T-helper 17 cell (primary cell): ENCODE data around the gene OR6J1. TPM values are rescaled to one million over a fixed set of nuclear protein-coding genes. Genes with fewer than 3 reads are reported as not detected.

Source experiments
- ATAC-seq: fragments of 150-1000 bp; cut with Tn5 transposase; 2 replicates; pipeline ENCODE4 v1.10.0; 2021; ENCODE audit warnings: mild to moderate bottlenecking, moderate library complexity
- DNase-seq, 3 donors: peaks; one replicate each; pipeline versions ENCODE4 v3.0.0 to v3.0.0-alpha.2; 2020 to 2021
- H3K9me3 ChIP-seq: one replicate; pipeline ENCODE4 v1.7.0; 2013; ENCODE audit warnings: low read length, mild to moderate bottlenecking; ENCODE audit not compliant: control insufficient read depth, poor library complexity, severe bottlenecking
- H3K27ac Mint-ChIP-seq: one replicate; pipeline ENCODE4 v1.8.0; 2022; ENCODE audit warnings: mild to moderate bottlenecking, moderate library complexity, mixed read lengths
- H3K27me3 Mint-ChIP-seq: one replicate; pipeline ENCODE4 v1.8.0; 2022; ENCODE audit warnings: mixed read lengths
- H3K36me3 Mint-ChIP-seq: one replicate; pipeline ENCODE4 v1.8.0; 2022; ENCODE audit warnings: low read depth, mixed read lengths
- H3K4me1 Mint-ChIP-seq: one replicate; pipeline ENCODE4 v1.8.0; 2022; ENCODE audit warnings: mild to moderate bottlenecking, mixed read lengths
- H3K4me3 Mint-ChIP-seq: one replicate; pipeline ENCODE4 v1.8.0; 2022; ENCODE audit warnings: mild to moderate bottlenecking, moderate library complexity, mixed read lengths
- total RNA-seq, 4 donors: library from RNA in 2 of 4; stranded (reverse) in 2 of 4; gene quantifications; one replicate each; pipeline ENCODE4 v1.2.3 and lab custom pipeline; 2022 to 2026

Gene OR6J1
- total RNA-seq, 2 donors from 2014 or later = not detected

DNA sequence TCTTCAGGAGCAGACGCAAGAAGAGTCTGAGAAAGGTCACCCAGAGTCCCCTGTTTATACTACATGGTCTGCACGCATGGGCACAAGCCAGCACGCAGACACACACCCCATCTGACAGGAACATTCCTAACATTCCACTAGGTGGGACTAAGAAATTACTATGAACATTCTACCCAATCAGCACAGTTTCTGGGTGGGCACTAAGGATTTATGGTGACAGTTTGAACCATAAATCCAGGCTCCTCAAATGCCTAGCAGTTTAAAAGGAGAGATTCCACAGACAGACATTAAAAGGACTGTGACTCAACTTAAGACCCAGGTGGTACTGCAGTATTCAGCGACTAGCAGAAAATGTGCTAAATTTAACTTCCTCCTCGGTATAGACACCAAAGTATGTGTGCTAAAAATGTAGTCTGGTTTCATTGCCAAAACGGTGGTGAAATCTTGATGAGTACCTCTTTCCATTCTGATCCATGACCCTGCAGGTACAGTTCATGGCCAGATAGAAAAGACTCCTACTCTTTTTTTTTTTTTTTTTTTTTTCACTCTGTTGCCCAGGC lies 29.8 kb downstream of the OR6J1 start:
- Mint-ChIP-seq H3K27me3 (no peaks in the 10 kb centered on the region), H3K4me1 (peaks cover 8% of the 10 kb centered on the region), H3K27ac (no peak overlapping the region), H3K36me3 (peaks cover 15% of the 10 kb centered on the region), H3K4me3 (no peak overlapping the region)
- ATAC-seq = no peak
- no peak for DNase-seq
- H3K9me3 ChIP-seq = no peaks in the 10 kb centered on the region

DNA sequence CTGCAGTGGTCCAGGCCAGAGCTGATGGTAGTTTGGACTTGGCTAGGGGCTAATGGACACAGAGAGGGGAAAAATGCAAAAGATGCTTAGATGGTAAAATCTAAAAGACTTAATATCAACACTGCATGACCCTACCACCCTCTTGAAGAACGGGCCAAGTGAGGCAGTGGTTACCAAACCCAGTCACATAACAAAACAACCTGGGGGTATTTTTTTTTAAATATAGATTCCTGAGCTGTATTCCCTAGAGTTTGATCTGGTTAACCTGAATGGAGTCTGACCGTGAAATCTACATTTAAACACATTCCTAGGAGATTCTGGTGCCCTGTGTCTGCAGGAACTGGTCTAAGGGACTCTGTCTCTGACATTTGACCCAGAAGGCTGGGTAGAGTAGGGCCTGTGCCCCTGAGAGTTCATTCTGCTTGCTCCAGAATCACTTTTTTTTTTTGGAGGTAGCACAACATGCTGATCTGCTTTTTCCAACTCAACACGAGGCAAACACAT lies 30.4 kb downstream of the OR6J1 start:
- Mint-ChIP-seq H3K36me3 (peaks cover 15% of the 10 kb centered on the region), H3K27ac (peak overlapping the region; percentile 37), H3K27me3 (no peaks in the 10 kb centered on the region), H3K4me1 (peaks cover 8% of the 10 kb centered on the region), H3K4me3 (no peak overlapping the region)
- no peaks in the 10 kb centered on the region for H3K9me3 ChIP-seq
- DNase-seq (no peak), ATAC-seq (no peak)

DNA sequence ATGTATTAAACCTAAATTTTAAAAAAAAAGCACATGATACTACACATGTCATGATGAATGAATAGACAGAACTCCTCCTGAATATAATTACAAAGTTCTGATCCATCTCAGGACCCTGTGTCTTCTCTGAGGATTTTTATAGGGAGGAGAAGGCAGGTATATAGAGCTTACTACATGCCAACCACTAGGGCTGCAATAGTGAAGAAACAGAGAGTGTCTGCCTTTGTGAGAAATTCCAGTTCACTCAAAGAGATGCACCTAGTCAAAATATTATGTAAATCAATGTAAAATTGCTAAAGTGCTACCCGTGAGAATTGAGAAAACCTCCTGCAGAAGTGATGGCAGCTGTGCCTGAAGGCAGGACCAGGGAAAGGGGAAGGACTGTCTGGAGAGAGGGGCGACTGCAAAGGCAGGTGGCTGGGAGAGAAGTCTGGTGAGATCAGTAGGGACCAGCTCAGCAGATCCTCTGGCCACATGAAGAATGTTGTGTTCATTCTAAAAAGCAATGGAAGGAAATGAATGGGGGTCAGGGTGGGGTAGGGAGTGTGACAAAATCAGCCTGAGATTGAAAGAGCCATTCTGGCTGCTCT lies 31.0 kb downstream of the OR6J1 start:
- peaks cover 15% of the 10 kb centered on the region for H3K36me3 Mint-ChIP-seq
- peaks cover 8% of the 10 kb centered on the region for H3K4me1 Mint-ChIP-seq
- no peaks in the 10 kb centered on the region for H3K27me3 Mint-ChIP-seq
- DNase-seq (no peak), ATAC-seq (no peak)
- peak overlapping the region; percentile 37 for H3K27ac Mint-ChIP-seq
- H3K9me3 ChIP-seq = no peaks in the 10 kb centered on the region
- H3K4me3 Mint-ChIP-seq = no peak overlapping the region

DNA sequence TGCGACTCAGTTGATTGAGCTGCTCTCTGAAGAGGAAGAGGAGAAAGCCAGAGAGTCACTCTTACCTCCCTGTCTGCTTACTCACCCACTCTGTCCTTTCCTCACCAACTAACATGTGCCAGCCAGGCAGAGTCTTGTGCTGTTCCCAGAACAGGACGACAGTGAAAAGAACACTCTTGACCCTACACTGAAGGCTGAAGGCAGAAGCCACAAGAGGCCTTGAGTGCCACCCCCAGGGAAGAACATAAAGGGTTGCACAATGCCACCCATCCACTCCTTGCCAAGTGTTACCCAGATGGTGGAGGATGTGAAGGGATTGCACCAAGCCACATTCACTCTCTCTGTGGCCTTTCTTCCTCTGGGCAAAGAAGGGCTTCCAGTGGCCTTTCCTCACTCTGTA lies 33.2 kb downstream of the OR6J1 start:
- H3K36me3 Mint-ChIP-seq = peaks cover 19% of the 10 kb centered on the region

DNA sequence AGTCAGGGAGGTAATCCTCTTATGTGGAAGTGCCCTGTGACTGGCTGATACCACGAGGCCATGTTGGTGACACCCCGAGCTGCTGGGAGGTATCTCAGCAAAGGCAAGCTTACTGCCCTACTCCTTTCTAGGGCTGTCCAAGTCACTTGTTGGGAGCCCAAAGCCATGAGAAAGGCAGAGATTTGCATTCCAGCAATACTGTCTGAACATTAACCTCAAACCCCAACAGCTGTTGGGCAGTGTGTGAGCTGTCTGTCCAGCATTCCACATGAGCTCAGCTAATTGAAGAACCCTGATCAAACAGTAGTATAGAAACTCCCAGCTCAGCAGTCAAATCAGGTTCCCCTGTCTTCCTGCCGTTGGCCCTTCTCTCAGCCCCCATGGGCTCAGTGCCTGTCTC lies 36.9 kb downstream of the OR6J1 start:
- ATAC-seq = no peak
- Mint-ChIP-seq H3K27ac (peak overlapping the region; percentile 56), H3K4me3 (no peak overlapping the region), H3K27me3 (no peaks in the 10 kb centered on the region), H3K36me3 (peaks cover 26% of the 10 kb centered on the region), H3K4me1 (peaks cover 11% of the 10 kb centered on the region)
- H3K9me3 ChIP-seq = no peaks in the 10 kb centered on the region
- no peak for DNase-seq

More for the DNA sequence above, 33.2 kb downstream of the OR6J1 start:
- no peaks in the 10 kb centered on the region for H3K9me3 ChIP-seq
- H3K27me3 Mint-ChIP-seq = no peaks in the 10 kb centered on the region
- no peak for ATAC-seq
- no peak overlapping the region for H3K4me3 Mint-ChIP-seq
- DNase-seq = no peak
- peak overlapping the region; percentile 37 for H3K27ac Mint-ChIP-seq
- peaks cover 8% of the 10 kb centered on the region for H3K4me1 Mint-ChIP-seq

DNA sequence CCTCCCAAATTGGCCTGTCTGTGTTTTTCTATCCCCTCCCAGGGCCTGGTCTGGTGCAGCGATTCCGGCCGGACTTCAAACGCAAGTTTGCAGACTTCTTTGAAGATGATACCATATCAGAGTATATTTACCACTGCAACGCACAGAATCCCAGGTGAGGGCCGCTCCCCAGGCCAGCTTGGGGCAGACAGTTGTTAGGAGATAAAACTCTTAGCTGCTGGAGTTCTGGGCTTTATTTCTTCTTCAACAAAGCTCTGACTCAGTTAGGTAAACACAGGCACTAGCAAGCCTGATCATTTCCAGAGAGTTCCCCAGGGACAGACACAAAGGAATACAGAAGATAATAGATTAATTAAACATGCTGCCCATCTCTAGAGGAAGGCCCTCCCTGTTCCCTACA lies 37.8 kb downstream of the OR6J1 start:
- H3K27ac Mint-ChIP-seq = no peak overlapping the region
- H3K4me1 Mint-ChIP-seq = peaks cover 16% of the 10 kb centered on the region
- no peaks in the 10 kb centered on the region for H3K9me3 ChIP-seq
- H3K4me3 Mint-ChIP-seq = no peak overlapping the region
- H3K36me3 Mint-ChIP-seq = peaks cover 27% of the 10 kb centered on the region
- ATAC-seq = no peak
- H3K27me3 Mint-ChIP-seq = no peaks in the 10 kb centered on the region
- DNase-seq = no peak

DNA sequence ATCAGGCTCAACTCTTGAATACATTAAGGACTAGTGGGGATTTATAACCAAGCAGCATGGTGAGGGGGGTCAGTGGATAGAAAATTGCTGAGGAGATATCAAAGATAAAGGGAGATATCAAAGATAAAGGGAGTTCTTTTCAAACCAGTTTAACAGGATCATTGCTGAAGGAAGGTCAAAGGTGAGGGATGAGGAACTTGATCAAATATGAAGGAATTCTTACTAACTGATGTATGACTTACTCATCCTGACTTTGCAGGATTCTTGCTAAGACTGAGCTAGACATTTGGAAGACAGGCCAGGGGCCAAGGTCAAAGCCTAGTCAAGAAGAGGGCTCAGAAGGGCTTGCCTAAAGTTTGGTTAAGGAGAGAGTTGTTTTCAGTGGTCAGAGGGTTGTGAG lies 41.3 kb downstream of the OR6J1 start:
- Mint-ChIP-seq H3K4me3 (no peak overlapping the region), H3K27ac (no peak overlapping the region), H3K27me3 (no peaks in the 10 kb centered on the region), H3K36me3 (peaks cover 20% of the 10 kb centered on the region), H3K4me1 (peaks cover 31% of the 10 kb centered on the region)
- H3K9me3 ChIP-seq = no peaks in the 10 kb centered on the region
- no peak for ATAC-seq
- DNase-seq = no peak

DNA sequence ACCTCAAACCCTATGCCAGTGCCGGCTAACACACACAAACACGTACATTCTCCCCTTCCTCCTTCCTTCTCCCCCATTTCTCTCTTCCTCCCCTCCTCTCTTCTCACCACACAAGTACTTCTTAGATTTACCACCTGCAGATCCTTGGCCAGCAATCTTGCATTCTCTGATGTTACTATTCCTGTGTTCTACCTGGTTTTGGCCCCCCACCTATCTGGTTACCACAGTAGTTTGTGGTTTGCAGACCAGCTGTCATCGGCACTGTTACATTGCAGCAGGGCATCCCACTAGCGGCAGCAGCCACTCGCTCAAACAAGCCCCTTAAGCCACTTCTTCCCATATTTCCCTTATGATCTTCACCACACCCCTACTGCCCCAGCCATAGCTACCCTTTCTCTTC lies 42.2 kb downstream of the OR6J1 start:
- Mint-ChIP-seq H3K27ac (peak overlapping the region; percentile 59), H3K4me3 (peak overlapping the region; percentile 52), H3K4me1 (peaks cover 31% of the 10 kb centered on the region), H3K36me3 (peaks cover 16% of the 10 kb centered on the region), H3K27me3 (no peaks in the 10 kb centered on the region)
- ATAC-seq (no peak), DNase-seq (no peak)
- no peaks in the 10 kb centered on the region for H3K9me3 ChIP-seq

DNA sequence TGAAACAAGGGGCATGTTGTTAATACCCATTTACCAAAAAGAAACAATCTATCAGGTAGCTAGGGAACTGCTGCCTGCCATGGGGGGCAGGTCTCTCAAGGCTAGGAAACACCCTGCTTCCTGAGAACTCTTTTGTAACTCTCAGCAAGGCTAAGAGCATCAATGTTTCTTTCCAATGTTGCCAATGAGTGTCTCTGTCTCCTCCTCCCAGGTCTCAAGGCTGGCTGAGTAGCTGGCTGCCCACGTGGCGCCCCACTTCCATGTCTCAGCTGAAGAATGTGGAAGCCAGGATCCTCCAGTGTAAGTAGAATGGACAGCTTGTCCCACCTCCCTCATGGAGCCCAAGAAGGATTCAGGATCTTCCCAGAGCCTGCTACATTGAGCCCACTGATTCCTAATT lies 42.7 kb downstream of the OR6J1 start:
- no peak for DNase-seq
- Mint-ChIP-seq H3K4me1 (peaks cover 31% of the 10 kb centered on the region), H3K27ac (peak overlapping the region; percentile 59), H3K36me3 (peaks cover 16% of the 10 kb centered on the region), H3K27me3 (no peaks in the 10 kb centered on the region), H3K4me3 (no peak overlapping the region)
- H3K9me3 ChIP-seq = no peaks in the 10 kb centered on the region
- ATAC-seq = no peak

DNA sequence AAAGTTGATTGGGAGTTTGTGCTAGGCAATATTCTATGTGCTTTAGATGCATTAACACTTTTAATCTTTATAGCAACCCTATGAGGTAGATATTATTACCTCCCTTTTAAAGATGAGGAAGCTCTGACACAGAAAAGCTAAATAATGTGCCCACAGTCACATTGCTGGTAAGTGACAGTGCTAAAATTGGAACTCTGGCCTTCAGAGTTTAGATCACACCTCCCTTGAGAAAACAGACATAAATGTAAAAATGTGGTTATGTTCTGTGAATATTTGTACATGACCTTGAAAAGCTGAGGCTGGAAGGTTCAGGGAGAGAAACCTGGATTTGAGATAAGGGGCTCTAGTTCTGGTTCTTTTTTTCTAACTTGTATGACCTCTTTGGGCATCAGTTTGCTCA lies 44.1 kb downstream of the OR6J1 start:
- peak overlapping the region; percentile 96 for H3K4me3 Mint-ChIP-seq
- no peak for DNase-seq

DNA sequence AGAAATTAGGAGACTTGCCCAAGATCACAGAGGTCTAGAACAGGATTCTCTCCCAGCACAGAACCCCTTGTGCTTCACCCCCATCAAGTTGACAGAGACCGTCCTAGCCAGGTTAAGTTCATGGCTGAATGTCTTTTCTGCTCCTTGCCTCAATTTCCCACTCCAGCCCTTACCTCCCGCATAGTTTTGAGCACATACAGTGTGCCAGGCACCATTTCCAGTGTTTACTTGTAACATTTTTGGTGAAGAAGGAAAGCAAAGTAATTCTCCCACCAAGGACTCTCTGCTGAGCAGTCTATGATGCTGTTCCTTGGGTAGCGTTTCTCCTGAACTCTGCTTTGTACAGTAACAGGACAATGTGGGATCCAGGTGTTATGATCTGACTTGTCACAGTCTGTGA lies 44.8 kb downstream of the OR6J1 start:
- H3K4me3 Mint-ChIP-seq = peak overlapping the region; percentile 96
- H3K27ac Mint-ChIP-seq = peak overlapping the region; percentile 94
- ATAC-seq = no peak

More for the DNA sequence above, 44.1 kb downstream of the OR6J1 start:
- H3K36me3 Mint-ChIP-seq = peaks cover 14% of the 10 kb centered on the region
- ATAC-seq = no peak
- peaks cover 31% of the 10 kb centered on the region for H3K4me1 Mint-ChIP-seq
- H3K27me3 Mint-ChIP-seq = no peaks in the 10 kb centered on the region
- no peaks in the 10 kb centered on the region for H3K9me3 ChIP-seq
- H3K27ac Mint-ChIP-seq = no peak overlapping the region

DNA sequence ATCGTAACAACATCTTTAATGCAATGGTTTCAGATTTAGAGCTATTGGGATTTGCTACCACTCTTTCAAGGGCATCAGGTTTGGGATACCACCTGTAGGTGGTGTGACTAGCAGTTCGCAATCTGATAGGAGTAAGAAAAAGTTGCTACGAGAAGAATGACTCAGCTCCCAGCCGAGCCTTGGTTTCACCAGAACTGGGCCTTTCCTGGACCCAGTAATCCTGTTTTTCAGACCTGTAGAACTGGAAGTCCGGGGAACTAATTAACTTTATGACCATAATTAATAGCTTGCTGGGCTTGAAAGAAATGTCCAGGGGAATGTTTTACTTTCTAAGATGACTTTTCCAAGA lies 45.3 kb downstream of the OR6J1 start:
- ATAC-seq (peak; percentile 69), DNase-seq (no peak)
- peak overlapping the region; percentile 96 for H3K4me3 Mint-ChIP-seq
- no peaks in the 10 kb centered on the region for H3K9me3 ChIP-seq
- no peaks in the 10 kb centered on the region for H3K27me3 Mint-ChIP-seq
- peaks cover 31% of the 10 kb centered on the region for H3K4me1 Mint-ChIP-seq
- H3K27ac Mint-ChIP-seq = peak overlapping the region; percentile 94
- peaks cover 14% of the 10 kb centered on the region for H3K36me3 Mint-ChIP-seq

More for the DNA sequence above, 44.8 kb downstream of the OR6J1 start:
- H3K9me3 ChIP-seq = no peaks in the 10 kb centered on the region
- DNase-seq = no peak
- Mint-ChIP-seq H3K36me3 (peaks cover 14% of the 10 kb centered on the region), H3K27me3 (no peaks in the 10 kb centered on the region), H3K4me1 (peaks cover 31% of the 10 kb centered on the region)

DNA sequence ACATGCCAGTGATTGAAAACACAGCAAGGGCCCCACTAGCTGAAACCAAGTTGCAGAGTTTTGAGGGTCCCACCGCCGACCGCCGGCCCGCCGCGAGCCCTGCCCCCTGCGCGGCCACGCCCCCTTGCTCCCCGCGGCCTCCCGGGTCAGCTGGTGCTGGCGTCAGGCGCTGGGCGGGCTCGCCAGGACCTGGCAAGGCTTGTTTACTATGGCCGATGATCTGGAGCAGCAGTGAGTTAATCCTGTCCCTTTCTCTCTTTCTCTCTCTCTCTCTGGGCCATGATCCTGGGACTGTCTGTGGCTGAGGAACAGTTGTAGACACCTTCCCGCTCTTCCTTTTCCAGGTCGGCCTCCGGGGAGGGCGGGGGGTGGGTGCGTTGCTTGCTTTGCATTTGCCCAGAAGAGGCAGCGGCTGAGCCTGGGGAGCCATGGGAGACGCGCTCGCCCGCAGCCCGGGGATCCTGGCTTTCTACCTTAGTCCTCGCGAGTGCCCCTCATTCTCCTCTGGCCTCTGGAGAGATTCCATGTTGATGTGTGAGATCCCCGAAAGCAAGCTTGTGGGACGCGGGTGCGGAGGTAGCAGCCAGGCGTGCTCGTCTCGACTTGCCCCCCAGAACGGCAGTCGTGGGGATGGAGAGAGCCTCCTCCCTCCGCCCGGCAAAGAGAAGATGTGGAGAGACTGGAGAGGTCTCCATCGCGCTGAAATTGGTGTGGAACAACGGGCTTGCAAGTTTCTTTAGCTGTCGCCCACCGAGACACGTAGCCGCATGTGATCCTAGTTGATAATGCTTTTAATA lies 45.9 kb downstream of the OR6J1 start, which contains the start of gene ABHD4:
TSS of gene ABHD4 (plus strand) at position 202 of the 797 bp plus-strand sequence. CDS start at position 209, 7 bp downstream.
- ATAC-seq (peak; percentile 91), DNase-seq (peak; percentile 52 to 59 (median 54))
- Mint-ChIP-seq H3K4me3 (peak within 1 kb of the TSS; percentile 96), H3K36me3 (peaks cover 11% of the 10 kb centered on the region), H3K27me3 (no peaks in the 10 kb centered on the region), H3K27ac (peak within 1 kb of the TSS; percentile 94), H3K4me1 (peaks cover 31% of the 10 kb centered on the region)
- H3K9me3 ChIP-seq = no peaks in the 10 kb centered on the region
